Measurements from ENCODE around the gene ENO1. TPM values are rescaled to one million over a fixed set of nuclear protein-coding genes. Genes with fewer than 3 reads are reported as not detected.

Gene ENO1
- 2,787 to 2,973 TPM (median 2,894 TPM) in 5 replicates for total RNA-seq (2022; extraction: Qiagen RNA extraction; ENCODE audit: low read depth)

GRCh38 chr1:8878448-8878697, at the start of gene ENO1:
Gene ENO1 (minus strand): TSS chr1:8878686. CDS start chr1:8874908, 3,778 bp downstream.

GRCh38 chr1:8817412-8818324, 60.8 kb downstream of the ENO1 start, which contains the start of gene RERE:
Gene RERE (minus strand): TSS chr1:8817640.

Other genes starting within 250 kb of the ENO1 start
- gene RERE, start 61.0 kb downstream of the ENO1 start, total RNA-seq (2022; extraction: Qiagen RNA extraction; ENCODE audit: low read depth) = 18.7 to 26.8 TPM (median 26.3 TPM) in 5 replicates
- not detected in 5 replicates for gene CA6, start 67.2 kb upstream of the ENO1 start, total RNA-seq (2022; extraction: Qiagen RNA extraction; ENCODE audit: low read depth)
- not detected in 5 replicates for gene SLC2A7, start 147.7 kb upstream of the ENO1 start, total RNA-seq (2022; extraction: Qiagen RNA extraction; ENCODE audit: low read depth)
- gene SLC2A5, start 190.9 kb upstream of the ENO1 start, total RNA-seq (2022; extraction: Qiagen RNA extraction; ENCODE audit: low read depth) = 0.06 to 0.77 TPM (median 0.33 TPM) in 5 replicates

Measured in A549 treated with GW870086 at 1 μM for 4 hours (cell line).